Suprapubic skin (tissue), 3 donors: ENCODE data around the gene PELI2.

ENCODE experiments used
- CTCF ChIP-seq, 2 donors: fragments of 200-600 bp in 1 of 2; fragments of 450-650 bp in 1 of 2; sonication (generic) in 1 of 2; IDR thresholded peaks; one replicate each; pipeline ENCODE4 v1.5.1; 2016 to 2019; ENCODE audit warnings: antibody characterized with exemption in 2 of 2, mild to moderate bottlenecking in 1 of 2, moderate library complexity in 1 of 2
- EP300 ChIP-seq: sonication (generic); formaldehyde crosslinking; IDR thresholded peaks from one replicate; pipeline ENCODE4 v1.6.1; 2017; ENCODE audit warnings: antibody characterized with exemption
- POLR2A ChIP-seq, 2 donors: fragments of 450-650 bp; IDR thresholded peaks; one replicate each; pipeline ENCODE4 v1.6.1; 2017; ENCODE audit warnings: antibody characterized with exemption in 2 of 2, mild to moderate bottlenecking in 2 of 2, moderate library complexity in 2 of 2

GRCh38 chr14:56138928-56139327, 20.7 kb downstream of the PELI2 start:
- no peak for TF ChIP-seq CTCF (IDR thresholded peaks at IDR 0.05)
- no peak for TF ChIP-seq EP300
- TF ChIP-seq POLR2A (IDR thresholded peaks at IDR 0.05) = no peak
